Measurements from ENCODE around the gene SLC6A12.
"Not testable (repeated sequence)": the region's sequence is repeated elsewhere in the genome, so short reads cannot be mapped to it uniquely, and the experiment has no call there.

The SLC6A12 gene

DNA sequence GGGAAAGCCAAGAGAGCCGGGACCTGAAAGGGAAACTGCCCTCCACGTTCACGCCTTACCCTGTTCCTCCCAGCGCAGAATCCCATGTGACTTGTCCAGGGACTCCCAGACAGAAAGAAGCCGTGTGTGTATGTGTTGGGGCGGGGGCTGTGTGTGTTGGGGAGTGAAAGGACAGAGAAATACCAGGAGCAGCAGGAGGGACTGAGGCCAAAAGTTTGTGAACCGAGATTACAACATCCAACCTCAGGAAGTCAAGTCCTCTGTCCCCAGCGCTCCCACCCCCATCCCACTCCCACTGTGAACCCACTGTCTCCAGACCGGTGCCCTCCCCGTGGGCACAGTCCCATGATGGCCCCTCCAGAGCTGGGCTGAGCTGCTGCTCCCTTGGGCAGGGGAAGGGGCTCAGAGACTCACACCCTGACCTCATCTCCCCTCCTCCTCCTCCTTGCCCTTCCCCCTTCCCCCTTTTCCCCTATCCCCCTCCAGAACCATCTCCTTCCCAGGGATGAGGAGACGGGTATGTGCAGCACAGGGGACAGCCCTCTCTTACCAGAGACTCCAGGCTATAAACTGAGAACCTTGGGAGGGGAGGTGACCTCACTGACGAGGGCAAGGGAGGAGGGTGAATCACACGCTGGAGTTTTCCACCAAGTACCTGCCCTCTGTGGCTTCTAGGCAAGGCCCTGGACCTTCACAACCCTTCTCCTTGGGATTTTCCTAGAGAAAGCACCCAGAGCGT is at the start of gene SLC6A12:
Gene SLC6A12 (minus strand): TSS at position 155 of the 739 bp plus-strand sequence. CDS start 4,171 bp downstream, outside the sequence.
- no peak for DNase-seq (ENCODE audit: low read depth in 3 of 3)

- DNase-seq (ENCODE audit: low read depth in 3 of 3): no peak
These were observed 49.6 kb upstream of the SLC6A12 start for GRCh38 chr12:263574-263973.

- no peak for DNase-seq (ENCODE audit: low read depth in 3 of 3)
These were observed 48.9 kb upstream of the SLC6A12 start, which contains the start of gene SLC6A13 for GRCh38 chr12:262817-263216. SLC6A13 (minus strand) TSS chr12:262836; CDS start chr12:260052, 2,784 bp downstream.

GRCh38 chr12:262113-262512 is 48.2 kb upstream of the SLC6A12 start:
- no peak for DNase-seq (ENCODE audit: low read depth in 3 of 3)

DNA sequence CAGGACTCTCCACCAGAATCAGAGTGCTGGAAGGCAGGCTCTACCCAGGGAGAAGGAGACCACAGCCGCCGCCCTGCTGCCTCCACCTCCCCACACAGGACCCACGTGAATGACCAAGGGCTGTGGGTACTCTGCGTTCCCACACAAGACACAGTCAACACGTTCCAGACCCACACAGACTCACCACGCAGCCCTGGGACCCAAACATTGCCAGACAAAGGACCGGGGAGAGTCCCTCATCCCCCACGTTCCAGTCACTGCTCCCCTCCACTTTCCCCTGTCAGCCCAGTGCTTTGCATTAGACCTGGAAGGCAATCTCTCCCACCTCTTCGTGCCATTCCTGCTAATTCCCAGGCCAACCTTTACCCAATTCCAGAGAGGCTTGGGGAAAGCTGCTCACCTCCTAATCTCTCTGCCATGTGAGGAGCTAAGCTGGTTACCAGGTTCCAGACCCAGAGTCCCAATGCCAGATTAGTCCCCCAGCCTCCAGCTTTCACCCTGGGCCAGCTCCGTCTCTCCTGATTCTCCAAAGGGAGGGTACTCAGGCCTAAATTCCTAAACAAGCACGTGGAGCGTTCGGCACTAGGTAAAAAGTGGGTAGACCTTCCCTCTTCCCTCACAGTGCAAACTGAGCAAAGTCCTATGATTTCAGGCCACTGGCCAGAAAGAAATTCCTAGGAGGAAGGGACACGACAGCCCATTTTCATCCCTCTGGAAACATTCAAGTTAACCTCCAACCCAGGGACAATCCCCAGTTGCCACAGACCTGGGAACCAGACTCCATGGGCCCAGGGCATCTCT is 43.8 kb upstream of the SLC6A12 start:
- DNase-seq (ENCODE audit: low read depth in 3 of 3): no peak

- no peak for DNase-seq (ENCODE audit: low read depth in 3 of 3)
These were observed 43.0 kb upstream of the SLC6A12 start for GRCh38 chr12:256958-257357.

DNA sequence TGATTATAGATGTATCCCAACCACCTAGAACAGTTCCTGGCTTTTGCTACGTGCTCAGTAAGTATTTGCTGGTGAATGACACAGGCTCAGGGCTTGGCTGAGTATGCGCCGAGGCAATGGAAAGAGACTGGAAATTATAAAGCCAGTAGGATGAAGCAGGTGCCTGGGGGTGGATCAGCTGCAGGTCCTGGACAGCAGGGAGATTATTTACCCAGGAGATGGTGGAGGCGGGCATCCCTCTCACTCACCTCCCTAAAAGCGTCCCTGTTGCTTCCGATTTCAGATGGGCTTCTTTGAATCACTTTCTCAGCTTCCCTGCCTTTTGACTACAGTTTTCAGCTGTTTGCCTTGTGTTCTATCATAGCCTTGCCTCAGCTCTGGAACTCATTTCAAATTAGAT is 42.3 kb upstream of the SLC6A12 start:
- no peak for DNase-seq (ENCODE audit: low read depth in 3 of 3)

GRCh38 chr12:254912-255311 is 41.0 kb upstream of the SLC6A12 start:
- DNase-seq (ENCODE audit: low read depth in 3 of 3): no peak

- DNase-seq (ENCODE audit: low read depth in 3 of 3): no peak
These were observed 40.1 kb upstream of the SLC6A12 start for GRCh38 chr12:254039-254438.

DNA sequence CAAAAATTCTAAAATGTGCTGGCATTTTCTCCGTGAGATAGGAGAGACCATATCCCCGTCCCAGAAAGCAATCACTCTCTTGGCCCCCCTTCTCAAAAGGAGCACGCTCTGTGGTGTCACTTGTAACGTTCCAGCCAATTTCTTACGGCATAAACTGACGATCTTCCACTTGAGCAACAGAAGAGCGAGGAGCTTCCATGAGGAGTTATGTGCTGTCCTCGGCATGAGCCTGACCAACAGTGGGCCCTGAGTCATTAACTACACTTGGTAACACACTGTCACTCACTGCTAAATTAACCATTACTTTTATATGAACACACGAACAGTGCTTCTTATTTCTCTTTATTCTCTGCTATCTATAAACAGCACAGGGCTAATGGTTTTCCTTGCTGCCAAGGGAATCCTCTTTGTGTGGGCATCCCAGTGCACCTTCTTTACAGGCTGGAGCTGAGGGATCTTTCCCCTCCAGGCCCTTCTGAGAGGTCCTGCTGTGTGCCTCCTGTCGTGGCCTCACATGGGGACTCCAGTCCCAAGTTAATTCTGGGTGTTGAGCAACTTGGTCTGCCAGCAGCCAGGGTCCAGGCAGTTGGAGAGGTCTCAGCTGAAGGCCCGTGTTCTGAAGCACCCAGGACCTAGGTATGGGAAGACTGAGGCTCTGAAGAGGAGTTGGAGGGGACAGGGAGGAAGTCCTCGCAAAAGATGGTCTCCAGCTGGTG is 39.3 kb upstream of the SLC6A12 start:
- DNase-seq (ENCODE audit: low read depth in 3 of 3): no peak

GRCh38 chr12:252636-253035 is 38.7 kb upstream of the SLC6A12 start:
- DNase-seq (ENCODE audit: low read depth in 3 of 3): no peak

DNA sequence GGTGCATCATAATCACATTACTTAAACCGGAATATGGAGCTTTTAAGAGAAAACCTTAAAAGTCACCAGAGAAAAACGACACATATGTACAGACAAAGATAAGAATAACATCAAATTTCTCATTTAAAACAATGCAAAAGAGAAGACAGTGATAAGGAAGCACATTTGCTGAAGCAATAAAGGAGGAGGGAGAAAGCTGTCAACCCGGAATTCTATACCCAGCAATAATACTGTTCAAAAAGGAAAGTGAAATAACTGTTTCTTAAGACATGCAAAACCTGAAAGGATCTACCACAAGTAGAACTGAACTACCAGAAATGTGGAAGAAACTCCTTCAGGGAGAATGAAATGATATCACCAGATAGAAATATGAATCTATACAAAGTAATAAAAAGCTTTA is 33.3 kb upstream of the SLC6A12 start:
- DNase-seq (ENCODE audit: low read depth in 3 of 3): no peak

DNA sequence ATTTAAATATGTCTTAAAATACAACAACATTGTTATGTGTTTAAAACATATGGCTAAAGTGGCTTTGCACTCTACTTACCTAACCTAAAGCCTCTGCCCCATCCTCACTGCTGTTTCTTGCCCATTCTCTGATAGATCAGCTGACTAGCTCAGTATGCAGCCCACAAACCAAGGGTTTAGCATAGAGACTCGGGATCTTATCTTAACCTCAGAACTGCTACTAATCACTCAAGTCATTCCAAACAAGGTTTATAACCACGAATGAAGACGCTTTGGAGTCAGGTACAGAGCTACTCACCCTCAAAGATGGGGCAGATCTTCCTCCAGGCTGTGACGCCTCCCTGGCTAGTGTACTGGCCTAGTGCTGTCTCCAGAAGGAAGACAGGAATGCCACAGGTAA is 29.4 kb upstream of the SLC6A12 start:
- no peak for DNase-seq (ENCODE audit: low read depth in 3 of 3)

DNA sequence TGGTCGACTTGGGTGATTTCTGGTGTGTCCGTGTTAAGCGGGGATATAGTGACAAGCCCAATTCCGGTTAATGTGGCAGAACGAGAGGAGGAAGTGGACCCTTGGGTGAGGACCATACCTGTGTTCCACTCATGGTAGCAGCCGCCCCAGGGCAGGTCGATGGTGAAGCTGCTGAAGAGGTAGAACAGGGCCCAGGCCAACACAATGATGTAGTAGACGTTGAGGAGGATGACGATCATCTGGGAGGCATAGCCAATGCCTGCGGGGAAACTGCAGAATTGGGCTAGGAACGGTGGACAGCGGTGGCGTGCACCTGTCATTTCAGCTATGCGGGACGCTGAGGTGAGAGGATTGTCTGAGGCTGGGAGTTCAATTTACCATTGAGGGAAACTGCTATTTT is 28.5 kb upstream of the SLC6A12 start:
- DNase-seq (ENCODE audit: low read depth in 3 of 3): no peak

- DNase-seq (ENCODE audit: low read depth in 3 of 3): no peak
These were observed 27.3 kb upstream of the SLC6A12 start for GRCh38 chr12:241266-241665.

DNA sequence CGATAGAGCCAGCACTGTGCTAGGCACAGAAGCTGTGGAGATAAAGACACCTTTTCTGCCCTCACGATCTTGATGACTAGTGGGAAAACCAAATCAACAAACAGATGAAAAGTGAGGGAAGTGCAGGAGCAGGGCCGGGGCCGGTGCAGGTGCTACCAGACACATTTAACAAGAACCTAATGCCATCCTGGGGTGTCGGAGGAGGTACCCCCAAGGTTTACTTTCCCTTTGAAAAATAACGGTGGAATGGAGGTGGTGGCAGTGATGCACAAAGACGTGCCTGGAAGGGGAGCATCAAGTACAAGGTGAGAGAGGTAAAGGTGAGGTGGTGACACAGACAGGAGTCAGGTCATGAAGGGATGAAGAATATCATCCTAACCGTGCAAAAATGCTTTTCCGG is 26.6 kb upstream of the SLC6A12 start:
- no peak for DNase-seq (ENCODE audit: low read depth in 3 of 3)

GRCh38 chr12:238736-239398 is 24.9 kb upstream of the SLC6A12 start:
- DNase-seq (ENCODE audit: low read depth in 3 of 3): no peak

DNA sequence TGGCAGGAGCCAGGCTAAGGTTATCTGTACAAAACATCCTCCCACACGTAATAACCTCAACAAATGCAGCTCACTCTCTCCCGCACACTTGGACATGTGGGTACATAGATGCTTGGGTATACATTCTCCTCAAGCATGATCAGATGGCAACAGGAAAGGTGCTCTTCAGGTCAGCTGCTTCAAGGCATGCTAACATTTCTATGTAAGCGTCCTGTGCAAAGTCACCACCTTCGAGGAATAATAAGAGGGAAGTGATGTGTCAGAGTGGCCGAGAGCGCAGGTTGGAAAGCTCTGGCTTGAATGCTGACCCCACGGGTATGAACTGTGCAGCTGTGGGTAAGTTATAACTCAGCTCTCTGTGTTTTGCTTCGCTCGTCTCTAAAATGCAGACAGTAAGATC is 24.2 kb upstream of the SLC6A12 start:
- no peak for DNase-seq (ENCODE audit: low read depth in 3 of 3)

DNA sequence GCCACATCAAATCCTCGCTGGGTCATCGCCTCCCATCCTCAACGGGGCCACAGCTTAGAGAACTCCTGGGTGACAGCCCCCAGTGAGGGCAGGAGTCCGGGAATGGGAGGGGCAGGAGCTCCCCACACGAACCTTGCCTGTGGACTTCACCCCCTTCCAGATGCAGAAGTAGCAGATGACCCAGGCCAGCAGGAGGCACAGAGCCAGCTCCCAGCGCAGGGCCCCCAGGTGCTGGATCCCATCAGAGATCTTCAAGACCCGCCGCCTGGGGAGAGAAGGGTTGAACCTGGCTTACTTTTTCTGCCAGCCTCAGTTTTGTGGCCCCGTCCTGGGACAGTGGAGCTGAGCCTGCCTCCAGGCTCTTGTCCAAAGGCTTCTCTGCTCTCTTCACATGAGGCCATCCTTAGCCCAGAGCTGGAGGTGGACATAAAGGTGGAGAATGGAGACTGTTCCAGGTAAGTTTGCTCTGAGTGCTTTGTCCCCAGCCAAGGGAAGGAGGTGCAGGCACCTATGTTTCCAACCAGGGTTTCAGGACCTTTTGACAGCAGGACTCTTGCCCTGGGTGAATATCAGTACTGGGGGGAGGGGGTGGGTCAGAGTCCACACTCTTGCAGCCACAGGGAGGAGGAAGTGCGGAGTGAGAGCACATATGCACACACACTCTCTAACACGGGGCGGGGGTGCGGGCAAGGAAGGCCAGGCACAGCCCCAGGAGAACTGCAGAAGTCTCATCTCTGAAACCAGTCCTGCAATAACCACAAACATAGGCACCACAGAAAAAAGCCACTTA is 23.3 kb upstream of the SLC6A12 start:
- DNase-seq (ENCODE audit: low read depth in 3 of 3): no peak

DNA sequence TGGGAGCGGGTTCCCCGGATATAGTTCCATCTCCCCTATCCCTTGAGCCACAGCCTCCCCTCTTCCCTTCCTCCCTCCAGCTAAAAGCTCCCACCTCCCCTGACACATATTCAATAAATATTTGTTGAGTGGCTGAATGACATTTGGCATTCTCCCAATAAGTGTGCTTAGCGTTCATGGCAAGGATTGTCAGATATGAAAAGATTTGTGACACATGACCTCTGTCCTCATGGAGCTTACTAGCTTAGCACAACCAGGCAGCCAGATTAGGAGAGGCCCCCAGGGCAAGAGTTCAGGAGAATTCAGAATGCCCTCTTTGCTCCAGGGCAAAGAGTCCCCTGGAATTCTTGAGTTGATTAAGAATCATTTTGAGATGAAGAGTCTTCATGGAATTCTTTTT is 22.5 kb upstream of the SLC6A12 start:
- DNase-seq (ENCODE audit: low read depth in 3 of 3): no peak

DNA sequence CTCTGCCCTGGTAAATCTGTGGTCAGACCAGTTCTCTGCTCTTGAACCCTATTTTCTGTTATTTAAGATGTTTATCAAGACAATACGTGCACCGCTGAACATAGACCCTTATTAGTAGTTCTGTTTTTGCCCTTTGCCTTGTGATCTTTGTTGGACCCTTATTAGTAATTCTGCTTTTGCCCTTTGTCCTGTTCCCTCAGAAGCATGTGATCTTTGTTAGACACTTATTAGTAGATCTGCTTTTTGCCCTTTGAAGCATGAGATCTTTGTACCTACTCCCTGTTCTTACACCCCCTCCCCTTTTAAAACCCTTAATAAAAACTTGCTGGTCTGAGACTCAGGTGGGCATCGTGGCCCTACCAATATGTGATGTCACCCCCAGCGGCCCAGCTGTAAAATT is 22.0 kb upstream of the SLC6A12 start:
- not testable (repeated sequence) for DNase-seq (ENCODE audit: low read depth in 3 of 3)

Data from stimulated activated CD4-positive, alpha-beta T cell treated with anti-CD3 and anti-CD28 coated beads, TNF-alpha, amount 100 ng/mL, for 24 hours (primary cell).